Smooth muscle cell of the brain vasculature (primary cell): ENCODE data around the gene G6PC3.
A peak's percentile ranks its signal among the peaks of the same experiment; 100 is the strongest.
"Not testable (repeated sequence)": the region's sequence is repeated elsewhere in the genome, so short reads cannot be mapped to it uniquely, and the experiment has no call there.

Experiments used
- DNase-seq: peaks from one replicate; pipeline ENCODE4 v3.0.0-alpha.2; 2012; ENCODE audit warnings: low read depth, low spot score

G6PC3 gene

GRCh38 chr17:44108440-44109311 lies 38.1 kb downstream of the G6PC3 start:
- peak; percentile 90 for DNase-seq

GRCh38 chr17:44109312-44109630 lies 38.7 kb downstream of the G6PC3 start:
- DNase-seq = no peak

GRCh38 chr17:44110011-44110686 lies 39.6 kb downstream of the G6PC3 start:
- no peak for DNase-seq

- peak; percentile 77 for DNase-seq
These were observed 40.5 kb downstream of the G6PC3 start for GRCh38 chr17:44110823-44111633.

- DNase-seq = no peak
These were observed 41.2 kb downstream of the G6PC3 start for GRCh38 chr17:44111777-44112176.

GRCh38 chr17:44112284-44113280 lies 42.0 kb downstream of the G6PC3 start:
- DNase-seq = no peak

GRCh38 chr17:44113382-44113781 lies 42.8 kb downstream of the G6PC3 start:
- no peak for DNase-seq

- DNase-seq = no peak
These were observed 43.6 kb downstream of the G6PC3 start for GRCh38 chr17:44113868-44114840.

- DNase-seq = no peak
These were observed 45.3 kb downstream of the G6PC3 start for GRCh38 chr17:44115585-44116415.

GRCh38 chr17:44117351-44117750 lies 46.8 kb downstream of the G6PC3 start:
- no peak for DNase-seq

- no peak for DNase-seq
These were observed 48.0 kb downstream of the G6PC3 start for GRCh38 chr17:44118427-44119050.

- no peak for DNase-seq
These were observed 48.5 kb downstream of the G6PC3 start for GRCh38 chr17:44119062-44119461.

- DNase-seq = no peak
These were observed 49.3 kb downstream of the G6PC3 start for GRCh38 chr17:44119798-44120197.

GRCh38 chr17:44120281-44120680 lies 49.7 kb downstream of the G6PC3 start:
- not testable (repeated sequence) for DNase-seq

GRCh38 chr17:44120851-44121605 lies 50.5 kb downstream of the G6PC3 start:
- DNase-seq = no peak

- DNase-seq = no peak
These were observed 51.7 kb downstream of the G6PC3 start for GRCh38 chr17:44121997-44122815.

- no peak for DNase-seq
These were observed 52.4 kb downstream of the G6PC3 start for GRCh38 chr17:44122816-44123355.
